GM21367 (cell line): ENCODE measurements around the gene LIMS1.

ENCODE experiments used
- ATAC-seq: cut with Tn5 transposase; IDR thresholded peaks from one replicate; pipeline ENCODE4 v1.9.1; 2021; ENCODE audit not compliant: unreplicated experiment

Gene LIMS1

DNA sequence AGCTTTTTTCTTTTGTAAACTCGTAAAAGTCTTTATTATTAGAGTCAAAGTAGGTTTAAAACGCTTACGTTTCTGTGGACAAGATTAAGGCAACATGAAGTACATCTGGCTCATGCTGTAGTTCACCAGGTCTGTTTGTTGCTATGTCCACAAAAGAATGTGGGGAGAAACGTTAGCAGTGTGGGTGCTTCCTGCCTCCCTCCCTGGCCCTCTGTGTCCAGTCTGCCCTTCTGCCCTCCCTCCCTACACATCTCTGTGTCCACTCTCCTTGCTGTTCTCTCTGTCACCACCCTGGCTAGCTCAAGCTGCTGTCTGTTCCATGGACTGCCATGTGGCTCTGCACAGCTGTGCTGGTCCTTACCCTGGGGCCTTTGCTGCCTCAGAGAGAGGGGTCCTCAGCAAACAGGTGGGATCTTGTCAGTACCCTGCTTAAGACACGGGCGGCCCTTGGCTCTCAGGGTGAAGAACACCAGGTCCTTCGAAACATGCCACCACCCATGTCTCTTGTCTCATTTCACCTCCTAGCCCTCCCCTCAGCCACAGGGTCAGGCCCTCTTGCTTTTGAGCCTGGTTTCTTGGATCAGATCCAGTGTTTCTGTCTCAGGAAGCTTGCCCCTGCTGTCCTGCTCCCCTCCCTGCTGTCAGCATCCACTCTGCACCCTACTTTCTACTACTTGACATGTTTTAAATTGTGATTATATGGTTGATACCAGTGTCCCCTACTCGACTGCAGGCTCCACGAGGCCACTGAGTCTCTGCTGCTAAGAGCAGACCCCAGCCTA is 79.2 kb downstream of the LIMS1 start:
- ATAC-seq, result no peak

- ATAC-seq, result no peak
These were observed 79.8 kb downstream of the LIMS1 start for GRCh38 chr2:108614043-108614545.

- no peak for ATAC-seq
These were observed 80.4 kb downstream of the LIMS1 start for GRCh38 chr2:108614659-108615058.

DNA sequence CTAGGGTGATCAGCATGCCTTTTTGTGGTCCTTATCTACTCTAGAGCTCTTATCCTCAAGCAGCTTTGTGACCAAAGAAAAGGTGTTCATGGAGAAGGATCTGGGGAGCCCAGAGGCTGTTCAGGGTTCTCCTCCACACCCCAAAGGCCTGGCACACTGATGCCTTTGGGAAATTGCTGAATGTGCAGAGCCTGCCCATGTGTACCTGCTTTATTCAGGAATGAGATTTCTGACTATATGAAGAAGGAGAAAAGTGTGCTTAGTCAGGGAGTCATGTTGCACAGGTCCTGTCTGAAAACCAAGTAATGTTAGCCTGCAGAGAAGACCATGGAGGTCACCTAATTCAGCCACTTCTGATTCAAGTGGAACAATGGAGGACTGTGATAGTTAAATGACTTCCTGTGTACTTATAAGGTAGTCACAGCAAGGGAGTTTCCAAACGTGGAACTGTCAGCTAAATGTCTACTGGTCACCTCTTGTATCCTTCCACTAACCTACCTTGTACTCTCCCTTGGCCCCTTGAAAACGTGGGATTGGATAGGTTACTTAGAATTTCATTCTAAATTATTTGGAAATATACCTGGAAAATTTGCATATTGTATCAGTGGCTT is 81.3 kb downstream of the LIMS1 start:
- ATAC-seq, result no peak

DNA sequence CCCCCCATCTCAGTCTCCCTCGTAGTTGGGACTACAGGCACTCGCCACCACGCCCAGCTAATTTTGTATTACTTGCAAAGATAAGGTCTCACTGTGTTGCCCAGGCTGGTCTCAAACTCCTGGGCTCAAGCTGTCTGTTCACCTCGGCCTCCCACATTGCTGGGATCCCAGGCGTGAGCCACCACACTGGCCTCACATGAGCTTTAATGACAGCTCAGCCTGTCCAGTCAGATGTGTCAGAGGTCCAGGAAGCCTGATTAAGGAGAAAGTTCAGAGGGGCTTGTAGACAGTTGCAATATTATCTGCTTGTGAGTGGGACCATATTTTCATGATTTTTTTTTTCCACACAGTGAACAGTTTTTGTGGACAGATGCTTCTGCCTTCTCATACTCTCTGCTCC is 82.0 kb downstream of the LIMS1 start:
- ATAC-seq, result no peak

- no peak for ATAC-seq
These were observed 82.5 kb downstream of the LIMS1 start for GRCh38 chr2:108616751-108617161.

- no peak for ATAC-seq
These were observed 83.3 kb downstream of the LIMS1 start for GRCh38 chr2:108617617-108618016.

- ATAC-seq, result no peak
These were observed 85.8 kb downstream of the LIMS1 start for GRCh38 chr2:108619925-108620620.

DNA sequence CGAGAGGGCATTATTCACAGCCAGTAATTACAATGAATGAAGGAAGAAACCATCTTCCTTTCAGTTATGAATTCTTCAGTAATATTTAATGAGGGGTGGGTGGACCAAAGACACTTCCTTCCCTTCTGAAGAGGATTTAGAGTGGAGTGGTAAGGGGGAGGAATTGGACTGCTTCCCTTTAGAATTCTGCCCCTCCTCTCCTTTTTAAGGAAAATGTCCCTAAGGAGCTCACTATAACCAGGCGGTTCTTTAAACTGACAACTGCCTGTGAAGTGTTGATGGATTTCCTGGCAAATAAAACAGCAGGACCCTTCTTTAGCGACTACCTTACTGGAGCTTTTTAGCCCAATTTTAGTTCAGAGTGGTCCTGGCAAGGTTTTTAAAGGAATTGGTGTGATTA is 86.4 kb downstream of the LIMS1 start:
- ATAC-seq, result no peak

- peak; percentile 99 for ATAC-seq
These were observed 86.9 kb downstream of the LIMS1 start for GRCh38 chr2:108621087-108621559.

DNA sequence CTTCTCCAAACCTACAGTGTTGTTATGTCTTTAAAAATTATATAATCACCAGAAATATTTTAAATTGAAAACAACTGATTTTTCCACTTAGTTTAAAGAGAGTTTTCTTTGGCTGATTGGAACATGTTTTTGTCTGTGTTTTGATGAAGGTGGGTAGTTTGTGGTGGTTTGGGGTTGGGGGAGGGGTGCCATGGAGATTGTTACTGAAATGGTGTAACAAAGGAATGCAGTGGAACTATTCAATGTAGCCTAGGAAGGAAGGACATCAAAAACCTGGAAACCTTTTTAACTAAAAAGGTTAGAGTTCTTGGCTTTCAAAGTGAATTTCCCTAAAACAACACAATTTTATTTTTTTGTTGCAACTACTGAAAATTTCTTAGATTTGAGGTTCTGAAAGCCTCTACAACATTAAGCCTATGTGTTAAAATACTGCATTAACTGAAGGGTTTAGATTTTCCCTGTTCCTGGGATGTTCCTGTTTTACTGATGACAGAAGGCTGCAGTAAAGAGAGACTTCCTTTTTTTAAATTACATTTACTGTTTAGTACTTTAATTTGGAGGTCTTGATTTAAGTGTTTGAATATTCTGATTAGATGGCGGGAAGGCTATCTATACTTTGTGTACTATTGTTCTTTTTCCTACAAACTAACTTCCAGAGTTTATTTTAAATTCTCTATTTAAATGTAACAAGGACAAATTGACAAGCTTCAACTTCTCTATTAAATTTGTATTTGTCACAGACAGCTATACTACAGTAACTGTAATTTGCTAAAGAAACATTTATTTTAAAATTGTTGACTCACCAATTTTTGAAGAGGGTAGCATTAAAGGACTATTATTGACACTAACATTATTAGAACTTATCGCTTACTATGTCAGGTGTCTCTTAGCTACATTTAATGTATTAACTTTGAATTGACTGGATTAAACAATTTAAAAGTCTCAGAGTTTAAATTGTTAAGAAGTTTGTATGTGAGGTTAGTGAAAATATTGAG is 87.7 kb downstream of the LIMS1 start:
- ATAC-seq, result no peak

GRCh38 chr2:108623616-108624015 is 89.3 kb downstream of the LIMS1 start:
- no peak for ATAC-seq

GRCh38 chr2:108625186-108625827 is 91.0 kb downstream of the LIMS1 start:
- ATAC-seq, result no peak

DNA sequence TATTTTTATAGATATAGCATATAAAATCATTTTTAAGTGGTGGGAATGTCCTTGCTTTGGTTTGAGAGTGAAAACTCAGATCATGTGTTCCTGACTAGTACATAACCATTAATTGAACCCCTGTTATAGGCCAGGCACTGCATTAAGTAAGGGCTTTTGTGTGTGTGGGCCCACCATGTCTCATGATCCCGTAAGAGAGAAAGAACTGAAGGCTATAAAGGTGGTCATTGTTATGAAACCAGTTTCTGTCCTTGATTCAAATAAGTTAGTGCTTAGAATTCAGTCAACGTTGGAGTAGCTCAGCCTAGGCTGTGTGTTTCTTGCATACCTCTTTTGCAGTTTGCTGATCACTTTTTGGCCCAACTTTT is 91.5 kb downstream of the LIMS1 start:
- no peak for ATAC-seq

DNA sequence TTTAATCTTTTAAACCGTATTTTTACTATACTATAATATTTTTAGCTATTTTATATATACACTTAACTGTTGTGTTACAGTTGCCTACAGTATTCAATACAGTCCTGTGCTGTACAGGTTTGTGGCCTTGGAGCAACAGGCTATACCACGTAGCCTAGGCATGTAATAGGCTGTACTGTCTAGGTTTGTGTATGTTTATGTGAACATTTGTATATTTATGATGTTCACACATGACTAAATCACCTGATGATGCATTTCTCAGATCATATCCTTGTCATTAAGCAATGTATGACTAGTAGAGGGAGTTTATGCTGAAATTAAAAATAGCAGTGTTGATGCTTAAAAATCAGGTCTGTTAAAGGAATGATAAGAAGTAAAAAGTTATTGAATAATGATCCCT is 92.7 kb downstream of the LIMS1 start:
- ATAC-seq, result no peak

- no peak for ATAC-seq
These were observed 93.8 kb downstream of the LIMS1 start for GRCh38 chr2:108627911-108628567.

GRCh38 chr2:108628936-108629335 is 94.7 kb downstream of the LIMS1 start:
- no peak for ATAC-seq

- peak; percentile 59 for ATAC-seq
These were observed 95.1 kb downstream of the LIMS1 start for GRCh38 chr2:108629417-108629816.

DNA sequence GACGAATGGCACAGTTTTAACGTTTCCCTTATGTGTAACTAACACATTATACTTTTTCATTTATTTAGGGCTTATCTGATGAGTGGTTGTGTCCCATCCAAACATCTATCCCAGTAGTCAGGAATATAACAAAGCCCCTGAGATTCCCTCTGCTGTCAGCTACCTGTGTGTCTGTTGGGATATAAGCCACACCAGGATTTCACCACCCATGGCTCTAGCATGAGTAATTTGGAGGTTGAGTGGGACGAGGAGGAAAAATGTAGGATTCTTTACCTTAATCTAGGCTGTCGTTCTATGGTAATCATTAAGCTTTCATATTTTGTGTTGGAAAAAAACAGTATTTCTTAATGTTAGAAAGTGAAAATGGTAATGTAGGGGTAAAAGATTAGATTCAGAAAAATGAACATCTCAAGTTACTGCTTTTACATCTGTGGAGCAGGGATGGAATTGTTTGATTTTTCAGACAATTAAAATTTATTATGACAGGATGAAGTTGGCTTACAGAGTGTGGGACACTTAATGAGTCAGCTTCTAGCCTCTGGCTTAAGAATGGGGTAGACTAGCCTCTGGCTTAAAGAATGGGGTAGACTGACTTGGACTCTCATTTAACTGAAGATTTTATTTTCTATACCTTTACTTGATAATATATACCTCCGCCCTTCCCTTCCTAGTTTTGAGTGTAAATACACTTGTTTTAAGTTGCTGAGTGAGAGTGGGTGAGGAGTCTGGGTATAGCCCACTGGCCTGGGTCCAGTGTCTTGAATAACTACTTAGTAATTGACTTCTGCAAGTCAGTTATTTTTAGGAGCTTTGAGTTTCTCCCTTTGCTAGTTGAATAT is 96.5 kb downstream of the LIMS1 start:
- no peak for ATAC-seq
